ENCODE results near the gene ERO1A.

Gene ERO1A

DNA sequence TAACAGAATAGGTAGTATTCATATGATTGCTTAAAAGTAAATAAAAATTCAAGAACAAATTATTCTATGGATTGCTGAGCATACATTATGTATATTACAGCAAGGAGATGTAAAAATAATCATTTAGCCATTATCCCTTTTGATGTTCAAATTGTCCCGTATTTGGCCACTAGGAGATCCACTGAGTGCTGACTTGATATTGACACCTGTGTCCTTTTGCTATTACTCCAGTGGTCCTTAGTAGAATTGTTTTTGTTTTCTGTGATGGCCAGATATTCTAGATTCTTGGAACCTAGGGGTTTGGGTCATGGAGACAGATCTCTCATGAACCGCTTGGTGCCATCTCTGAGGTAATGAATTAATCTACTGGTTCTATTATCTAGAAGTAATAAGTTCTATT lies 16.8 kb downstream of the ERO1A start:
- TF ChIP-seq GATA3 (IDR thresholded peaks at IDR 0.05; ENCODE audit: low read depth, low read length) = no peak
- TF ChIP-seq GATA2 (IDR thresholded peaks at IDR 0.05; ENCODE audit: low read depth, low read length) = no peak

DNA sequence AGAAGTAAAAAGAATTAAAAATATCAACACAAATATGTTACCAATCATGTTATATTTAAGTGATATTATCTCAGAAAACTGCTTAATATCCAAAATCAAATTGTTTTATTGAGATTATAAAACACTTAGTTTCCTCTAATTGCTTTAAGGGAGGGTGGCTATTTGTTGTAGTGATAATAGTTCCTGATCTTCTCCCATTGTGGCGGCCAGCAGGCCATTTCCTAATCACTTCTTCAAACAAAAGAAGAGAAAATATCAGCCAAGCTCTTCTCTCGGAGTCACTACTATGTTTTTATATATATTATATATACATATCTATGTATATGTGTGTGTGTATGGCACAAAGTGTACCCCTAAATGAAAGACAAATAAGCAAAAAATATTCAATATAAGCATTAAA lies 31.5 kb downstream of the ERO1A start:
- TF ChIP-seq GATA3 (IDR thresholded peaks at IDR 0.05; ENCODE audit: low read depth, low read length) (no peak), GATA2 (IDR thresholded peaks at IDR 0.05; ENCODE audit: low read depth, low read length) (no peak)

DNA sequence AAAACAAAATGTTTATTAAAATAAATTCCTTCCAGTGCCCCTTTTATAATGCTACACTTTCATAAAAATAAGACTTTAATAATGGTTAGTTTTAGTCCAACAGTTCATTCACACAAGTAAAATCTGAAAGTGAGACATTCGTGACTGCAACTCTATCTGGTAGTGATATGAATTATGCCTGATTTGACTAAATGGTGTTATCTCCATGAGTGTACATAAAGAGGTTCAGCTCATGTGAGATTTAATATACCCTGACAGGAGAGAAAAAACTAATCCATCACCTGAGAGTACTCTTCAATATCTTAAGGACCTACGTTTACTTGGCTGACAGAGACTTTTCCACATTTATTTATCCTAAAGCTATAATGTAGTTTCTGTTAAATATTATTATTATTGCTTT lies 34.0 kb downstream of the ERO1A start:
- TF ChIP-seq GATA3 (IDR thresholded peaks at IDR 0.05; ENCODE audit: low read depth, low read length) = no peak
- TF ChIP-seq GATA2 (IDR thresholded peaks at IDR 0.05; ENCODE audit: low read depth, low read length) = no peak

DNA sequence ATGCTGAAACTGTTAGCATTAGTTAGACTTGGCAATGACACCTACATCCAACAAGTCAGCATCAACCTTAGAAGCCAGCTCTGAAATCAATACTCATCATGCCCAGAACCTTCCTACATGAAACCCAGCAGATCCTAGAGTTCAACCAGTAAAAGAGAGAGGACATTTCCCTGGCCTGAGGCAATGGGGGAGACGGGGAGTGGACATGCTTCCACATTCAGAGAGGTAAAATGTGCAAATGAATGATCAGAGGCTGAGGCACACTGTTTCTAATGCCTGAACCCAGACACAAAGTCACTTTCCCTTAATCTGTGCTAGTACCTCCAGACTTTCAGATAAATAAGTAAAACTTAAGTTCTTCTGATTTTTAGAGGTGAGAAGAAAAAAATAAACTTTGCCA lies 34.5 kb downstream of the ERO1A start:
- TF ChIP-seq GATA2 (IDR thresholded peaks at IDR 0.05; ENCODE audit: low read depth, low read length) (no peak), GATA3 (IDR thresholded peaks at IDR 0.05; ENCODE audit: low read depth, low read length) (no peak)

DNA sequence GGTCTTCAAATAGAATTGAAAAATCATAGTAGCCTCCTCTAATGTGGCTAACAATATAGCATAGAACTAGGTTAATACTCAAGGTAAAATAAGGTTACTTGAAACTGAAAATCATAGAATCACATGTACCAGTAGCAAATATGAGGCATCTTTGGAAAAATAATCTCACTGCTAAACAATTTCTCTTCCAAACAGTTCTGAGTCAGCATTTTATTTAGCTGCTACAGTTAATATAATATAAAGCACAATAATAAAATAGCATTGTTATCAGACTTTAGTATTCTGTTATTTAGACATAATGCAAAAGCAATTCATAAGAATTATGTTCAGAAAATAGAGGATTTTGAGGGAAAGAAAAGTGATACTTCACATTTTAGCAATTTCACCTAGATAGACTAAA lies 35.0 kb downstream of the ERO1A start:
- TF ChIP-seq GATA2 (IDR thresholded peaks at IDR 0.05; ENCODE audit: low read depth, low read length) (no peak), GATA3 (IDR thresholded peaks at IDR 0.05; ENCODE audit: low read depth, low read length) (no peak)

DNA sequence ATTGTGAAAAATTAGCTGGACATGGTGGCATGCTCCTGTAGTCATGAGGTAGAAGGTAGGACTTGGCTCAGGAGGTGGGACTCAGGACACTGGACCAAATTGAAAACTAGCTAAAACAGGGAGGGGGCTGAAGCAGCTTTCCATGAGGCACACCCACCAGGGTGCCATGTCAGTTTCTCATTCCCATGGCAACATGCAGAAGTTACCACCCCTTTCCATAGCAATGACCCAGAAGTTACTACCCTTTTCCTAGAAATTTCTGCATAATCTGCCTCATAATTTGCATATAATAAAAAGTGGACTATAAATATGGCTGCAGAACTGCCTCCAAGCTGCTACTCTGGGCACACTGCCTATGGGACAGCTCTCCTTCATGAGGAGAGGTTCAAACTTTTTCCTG lies 38.5 kb downstream of the ERO1A start:
- no peak for TF ChIP-seq GATA2 (IDR thresholded peaks at IDR 0.05; ENCODE audit: low read depth, low read length)
- no peak for TF ChIP-seq GATA3 (IDR thresholded peaks at IDR 0.05; ENCODE audit: low read depth, low read length)

DNA sequence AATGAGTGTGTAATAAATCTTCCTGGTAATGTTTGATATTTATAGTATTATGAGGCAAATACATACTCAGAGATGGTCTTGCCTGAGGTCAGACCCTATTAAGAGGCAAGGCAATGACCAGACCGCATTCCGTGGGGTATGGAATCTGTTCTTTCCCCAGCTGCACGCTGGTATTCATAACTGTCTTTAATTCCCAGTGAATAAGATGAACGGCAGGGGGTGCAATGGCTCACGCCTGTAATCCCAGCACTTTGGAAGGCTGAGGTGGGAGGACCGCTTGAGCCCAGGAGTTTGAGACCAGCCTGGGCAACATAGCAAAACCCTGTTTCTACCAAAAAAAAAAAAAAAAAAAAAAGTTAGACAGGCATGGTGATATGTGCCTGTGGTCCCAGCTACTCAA lies 44.6 kb downstream of the ERO1A start:
- TF ChIP-seq GATA2 (IDR thresholded peaks at IDR 0.05; ENCODE audit: low read depth, low read length) (no peak), GATA3 (IDR thresholded peaks at IDR 0.05; ENCODE audit: low read depth, low read length) (no peak)

DNA sequence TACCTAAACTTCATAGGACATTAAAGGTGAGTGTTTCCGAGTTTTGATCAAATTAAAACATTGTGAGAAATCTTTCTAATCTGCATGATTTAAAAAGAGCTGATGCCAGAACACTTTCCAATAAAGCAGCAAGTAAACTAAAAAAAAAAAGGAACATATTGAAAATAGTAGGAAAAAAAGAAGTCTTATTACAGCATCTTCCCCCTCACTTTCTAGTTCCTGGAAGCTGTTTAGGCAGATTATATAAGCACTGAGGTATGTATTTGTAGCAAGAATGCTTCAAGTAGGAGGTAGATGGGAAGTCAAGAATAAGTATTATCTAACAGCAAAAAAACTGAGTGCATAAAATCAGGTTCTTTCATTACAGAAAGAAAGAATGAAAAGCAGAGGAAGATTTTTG lies 45.8 kb downstream of the ERO1A start:
- TF ChIP-seq GATA2 (IDR thresholded peaks at IDR 0.05; ENCODE audit: low read depth, low read length) (no peak), GATA3 (IDR thresholded peaks at IDR 0.05; ENCODE audit: low read depth, low read length) (no peak)

DNA sequence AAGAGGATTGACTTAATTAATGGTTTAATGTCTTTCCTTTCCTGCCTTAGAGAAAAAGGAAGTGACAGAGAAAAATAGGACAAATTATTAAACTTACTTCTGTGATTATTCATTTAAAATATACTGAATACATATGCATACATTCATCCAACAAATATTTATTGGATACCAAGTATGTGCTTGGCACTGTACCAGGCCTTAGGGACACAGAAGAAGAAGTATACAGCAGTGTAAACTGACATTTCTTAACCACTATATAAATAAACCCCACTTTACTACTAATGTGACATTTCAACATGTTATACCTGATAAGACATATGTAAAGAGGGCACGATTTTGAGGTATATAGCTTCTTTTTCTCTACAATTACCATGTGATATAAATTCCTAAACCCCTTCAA lies 53.6 kb downstream of the ERO1A start:
- TF ChIP-seq GATA3 (IDR thresholded peaks at IDR 0.05; ENCODE audit: low read depth, low read length) = no peak
- no peak for TF ChIP-seq GATA2 (IDR thresholded peaks at IDR 0.05; ENCODE audit: low read depth, low read length)

DNA sequence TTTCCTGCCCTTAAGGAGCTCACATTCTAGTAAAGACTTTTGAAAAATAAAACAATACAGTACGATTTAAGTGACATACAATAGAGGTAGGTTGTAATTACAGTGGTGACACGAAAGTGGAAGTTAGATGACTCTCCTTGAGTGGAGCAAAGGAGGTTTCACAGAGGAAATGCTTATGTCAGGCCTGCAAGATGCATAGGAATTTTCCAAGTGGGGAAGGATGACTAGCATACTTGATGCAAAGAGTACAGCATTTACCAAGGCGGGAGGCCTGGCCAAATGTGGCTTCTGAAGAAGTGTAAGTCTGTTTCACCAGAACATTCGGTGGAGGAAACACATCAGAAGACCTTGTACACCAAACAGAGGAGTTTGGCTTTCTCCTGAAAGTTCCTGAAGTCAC lies 55.2 kb downstream of the ERO1A start:
- no peak for TF ChIP-seq GATA2 (IDR thresholded peaks at IDR 0.05; ENCODE audit: low read depth, low read length)
- no peak for TF ChIP-seq GATA3 (IDR thresholded peaks at IDR 0.05; ENCODE audit: low read depth, low read length)

DNA sequence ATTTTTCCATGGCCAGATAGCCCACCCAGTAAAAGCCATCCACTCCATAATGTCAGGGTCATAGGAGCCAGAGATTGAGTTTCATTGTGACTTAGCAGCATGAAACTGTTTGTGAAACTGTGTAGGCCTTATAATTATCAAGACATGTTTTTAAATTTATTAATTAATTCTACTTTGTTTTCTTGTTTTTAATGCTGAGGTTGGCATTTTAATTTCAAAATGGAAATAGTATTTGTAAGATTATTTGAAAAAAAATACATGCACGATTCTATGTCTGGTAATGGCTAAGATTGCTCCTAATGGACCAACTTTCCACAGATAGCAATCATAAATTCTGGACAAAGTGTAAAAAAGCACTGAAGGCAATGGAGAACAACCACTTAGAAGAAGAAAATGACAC lies 75.7 kb downstream of the ERO1A start:
- TF ChIP-seq GATA2 (IDR thresholded peaks at IDR 0.05; ENCODE audit: low read depth, low read length) (no peak), GATA3 (IDR thresholded peaks at IDR 0.05; ENCODE audit: low read depth, low read length) (no peak)

DNA sequence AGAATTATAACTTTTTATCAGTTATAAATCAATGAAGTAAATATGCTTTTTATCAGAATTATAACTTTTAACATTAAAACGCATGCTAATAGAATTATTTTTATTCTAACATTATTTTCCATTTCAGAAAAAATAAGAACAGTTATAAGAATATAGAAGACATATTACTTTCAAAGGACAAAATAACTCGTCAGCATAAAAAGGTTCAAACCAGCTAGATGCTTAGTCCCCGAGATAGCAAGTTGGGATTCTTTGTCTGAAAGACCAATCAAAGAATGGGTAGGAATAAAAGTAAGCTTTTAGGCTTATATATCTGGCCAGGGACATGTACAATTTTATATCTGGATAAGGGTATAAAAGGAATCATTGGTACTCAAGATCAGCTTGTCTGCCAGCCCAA lies 76.8 kb downstream of the ERO1A start:
- TF ChIP-seq GATA3 (IDR thresholded peaks at IDR 0.05; ENCODE audit: low read depth, low read length) (no peak), GATA2 (IDR thresholded peaks at IDR 0.05; ENCODE audit: low read depth, low read length) (no peak)

DNA sequence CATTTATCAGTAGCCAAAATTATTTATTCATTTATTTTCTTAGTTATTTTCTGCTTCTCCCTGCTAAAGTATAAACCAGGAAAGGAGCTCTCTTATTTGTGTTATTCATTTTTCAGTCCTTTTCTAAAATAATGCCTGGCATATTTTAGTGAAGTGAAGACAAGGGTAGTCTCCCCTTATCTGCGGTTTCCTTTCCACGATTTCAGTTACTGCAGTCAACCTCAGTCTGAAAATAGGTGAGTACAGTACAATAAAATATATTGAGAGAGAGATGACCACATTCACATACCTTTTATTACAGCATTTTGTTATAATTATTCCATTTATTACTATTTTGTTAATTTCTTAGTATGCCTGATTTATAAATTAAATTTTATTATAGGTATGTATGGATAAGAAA lies 85.2 kb downstream of the ERO1A start:
- no peak for TF ChIP-seq GATA2 (IDR thresholded peaks at IDR 0.05; ENCODE audit: low read depth, low read length)
- TF ChIP-seq GATA3 (IDR thresholded peaks at IDR 0.05; ENCODE audit: low read depth, low read length) = no peak

DNA sequence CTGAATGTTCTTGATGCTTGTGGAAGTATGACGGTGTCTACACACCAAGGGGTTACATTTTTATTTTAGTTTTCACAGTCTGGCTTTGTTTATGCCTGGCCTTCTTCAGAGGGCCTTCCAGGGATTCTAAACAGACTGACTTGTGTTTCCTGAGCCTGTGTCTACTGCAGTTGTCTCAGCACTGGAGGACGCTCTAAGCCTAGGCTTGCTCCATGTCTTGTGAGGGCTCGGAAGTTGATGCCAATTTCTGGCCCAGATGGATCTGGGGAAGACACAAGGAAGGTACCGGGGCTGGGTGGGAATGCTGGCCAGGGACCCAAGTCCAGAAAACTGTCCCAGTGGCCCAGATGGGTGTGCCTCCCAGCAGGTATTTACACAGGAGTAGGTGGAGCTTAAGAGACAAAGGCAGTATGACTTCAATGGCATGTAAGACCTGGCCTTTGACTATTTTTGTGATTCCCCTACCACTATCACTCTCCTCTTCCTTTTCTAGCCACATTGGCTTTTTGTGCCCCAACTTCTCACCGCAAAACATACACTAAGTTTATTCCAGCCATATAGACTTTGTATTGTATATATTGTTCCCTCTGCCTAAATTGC lies 85.8 kb downstream of the ERO1A start:
- TF ChIP-seq GATA2 (IDR thresholded peaks at IDR 0.05; ENCODE audit: low read depth, low read length) (no peak), GATA3 (IDR thresholded peaks at IDR 0.05; ENCODE audit: low read depth, low read length) (no peak)

DNA sequence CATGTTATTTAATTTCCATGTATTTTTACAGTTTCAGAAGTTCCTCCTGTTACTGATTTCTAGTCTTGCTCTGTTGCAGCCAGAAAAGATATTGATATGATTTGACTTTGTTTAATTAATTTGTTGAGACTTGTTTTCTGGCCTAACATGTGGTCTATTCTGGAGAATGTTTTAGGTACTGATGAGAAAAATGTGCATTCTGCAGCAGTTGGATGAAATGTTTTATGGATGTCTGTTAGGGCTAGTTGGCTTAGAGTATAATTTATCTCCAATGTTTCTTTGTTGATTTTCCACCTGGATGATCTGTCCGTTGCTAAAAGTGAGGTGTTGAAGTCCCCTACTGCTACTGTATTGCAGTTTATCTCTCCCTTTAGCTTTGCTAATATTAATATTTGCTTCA lies 88.3 kb downstream of the ERO1A start:
- TF ChIP-seq GATA2 (IDR thresholded peaks at IDR 0.05; ENCODE audit: low read depth, low read length) = no peak
- no peak for TF ChIP-seq GATA3 (IDR thresholded peaks at IDR 0.05; ENCODE audit: low read depth, low read length)

DNA sequence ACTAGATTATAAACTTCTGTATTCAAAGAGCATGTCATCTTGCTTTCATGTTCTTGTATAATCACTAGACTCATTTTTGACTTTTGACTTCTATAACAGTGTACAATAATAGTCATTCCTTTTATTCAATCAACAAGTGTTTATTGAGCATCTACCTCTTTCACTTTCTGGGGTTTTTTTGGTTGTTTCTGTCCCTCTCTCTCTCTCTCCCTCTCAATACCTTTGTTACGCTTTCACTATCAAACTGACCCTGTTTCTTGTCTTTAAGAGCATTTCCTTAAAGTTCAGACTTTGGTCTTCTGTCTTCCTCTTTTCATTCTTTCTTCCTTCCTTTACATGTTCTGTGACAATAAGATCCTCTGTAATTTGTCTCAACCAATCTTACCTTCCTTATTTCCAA lies 93.2 kb downstream of the ERO1A start:
- no peak for TF ChIP-seq GATA3 (IDR thresholded peaks at IDR 0.05; ENCODE audit: low read depth, low read length)
- TF ChIP-seq GATA2 (IDR thresholded peaks at IDR 0.05; ENCODE audit: low read depth, low read length) = no peak

Measured in SH-SY5Y (cell line).